ENCODE data around the gene RPTOR.

DNA sequence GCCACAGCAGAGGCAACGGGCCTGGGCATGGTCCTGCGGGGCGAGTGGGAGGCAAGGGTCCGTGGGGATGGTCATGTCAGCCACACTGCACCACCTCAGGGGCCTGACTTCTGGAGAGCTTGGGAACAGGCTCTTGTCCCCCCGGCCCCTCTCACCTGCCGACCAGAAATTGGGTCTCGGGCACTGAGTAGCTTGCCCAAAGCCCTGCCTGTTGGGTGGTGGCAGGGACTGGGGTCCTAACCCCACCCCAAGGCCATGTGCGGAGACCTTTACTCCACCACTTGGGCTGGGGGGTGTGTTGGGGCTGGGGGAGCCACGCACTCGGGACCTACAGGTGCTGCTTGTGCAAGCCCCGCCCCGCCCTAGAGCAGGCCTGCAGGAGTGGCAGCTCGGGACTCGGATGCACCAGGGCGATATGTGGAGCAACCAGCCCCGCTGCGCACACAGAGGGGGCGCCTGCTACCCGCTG, 422.8 kb downstream of the RPTOR start:
- TF ChIP-seq POLR2A (IDR thresholded peaks at IDR 0.05; ENCODE audit: low read depth, low read length), result no peak
- TF ChIP-seq TAF1 (IDR thresholded peaks at IDR 0.05; ENCODE audit: low read depth, low read length), result no peak
- TF ChIP-seq POLR2AphosphoS5 (IDR thresholded peaks at IDR 0.05; ENCODE audit: low read depth, low read length), result no peak
- no peak for TF ChIP-seq POU2F2 (IDR thresholded peaks at IDR 0.05; ENCODE audit: low read depth, low read length)

Data from GM12891 (cell line).